Stimulated activated CD4-positive, alpha-beta T cell treated with anti-CD3 and anti-CD28 coated beads, Interleukin-1b, Interleukin-23, amount 100 ng/mL, for 4 hours (primary cell): ENCODE measurements around the gene KRTAP5-9.
"Not testable (repeated sequence)": the region's sequence is repeated elsewhere in the genome, so short reads cannot be mapped to it uniquely, and the experiment has no call there.

Experiments used
- DNase-seq, 2 donors: peaks; one replicate each; pipeline ENCODE4 v3.0.0-alpha.2; 2020; ENCODE audit warnings: low read depth in 2 of 2

The KRTAP5-9 gene

DNA sequence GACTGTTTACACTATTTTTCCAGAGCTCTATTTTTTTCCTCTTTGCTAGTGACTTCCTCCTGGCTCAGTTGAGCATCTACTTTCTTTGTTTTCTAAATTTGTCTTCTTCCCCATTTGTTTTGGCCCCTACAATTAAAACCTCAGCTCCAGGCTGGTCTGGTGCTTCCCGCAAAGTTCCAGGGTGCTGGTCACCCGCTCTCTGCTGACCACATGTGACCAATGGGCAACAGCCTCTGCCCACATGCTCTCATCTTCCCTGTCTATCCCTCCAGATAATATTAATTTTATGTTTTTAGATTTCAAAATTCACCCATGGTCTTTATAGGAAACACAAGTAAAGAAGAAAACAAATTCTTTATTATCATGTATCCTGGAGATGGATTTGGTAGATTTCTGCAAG is 34.7 kb downstream of the KRTAP5-9 start:
- DNase-seq = not testable (repeated sequence)

DNA sequence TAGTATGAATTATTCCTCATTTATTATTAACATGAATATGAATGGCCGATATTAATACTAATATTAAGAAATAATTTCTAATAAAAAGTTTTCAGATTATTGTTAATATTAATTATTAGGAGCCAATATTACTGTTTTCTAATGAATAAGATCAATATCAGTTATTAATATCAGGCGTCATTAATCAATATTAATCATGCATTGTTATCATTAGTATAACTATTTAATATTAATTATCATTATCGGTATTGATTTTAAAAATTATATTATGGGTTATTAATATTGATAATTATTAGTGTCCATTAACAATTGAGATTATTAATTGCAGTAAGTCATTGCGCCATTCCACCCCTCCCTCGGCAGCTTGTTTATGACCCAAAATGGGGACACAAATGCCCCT is 37.5 kb downstream of the KRTAP5-9 start:
- DNase-seq = not testable (repeated sequence)

DNA sequence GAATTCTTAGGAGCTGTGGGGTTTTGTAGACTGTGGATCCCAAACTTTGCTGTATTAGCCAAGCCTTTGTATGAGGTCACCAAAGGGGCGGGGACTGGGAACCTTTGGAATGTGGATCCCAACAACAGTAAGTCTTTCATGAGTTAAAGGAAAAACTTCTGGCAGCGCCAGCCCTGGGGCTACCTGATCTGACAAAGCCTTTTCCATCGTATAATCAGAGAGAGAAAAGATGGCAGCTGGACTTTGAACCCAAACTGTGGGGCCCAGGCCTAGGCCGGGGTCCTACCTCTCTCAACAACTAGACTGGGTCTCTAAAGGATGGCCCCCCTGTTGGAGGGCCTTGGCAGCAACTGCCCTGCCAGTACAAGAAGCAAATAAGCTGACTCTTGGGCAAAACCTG is 40.1 kb downstream of the KRTAP5-9 start:
- DNase-seq = not testable (repeated sequence)

DNA sequence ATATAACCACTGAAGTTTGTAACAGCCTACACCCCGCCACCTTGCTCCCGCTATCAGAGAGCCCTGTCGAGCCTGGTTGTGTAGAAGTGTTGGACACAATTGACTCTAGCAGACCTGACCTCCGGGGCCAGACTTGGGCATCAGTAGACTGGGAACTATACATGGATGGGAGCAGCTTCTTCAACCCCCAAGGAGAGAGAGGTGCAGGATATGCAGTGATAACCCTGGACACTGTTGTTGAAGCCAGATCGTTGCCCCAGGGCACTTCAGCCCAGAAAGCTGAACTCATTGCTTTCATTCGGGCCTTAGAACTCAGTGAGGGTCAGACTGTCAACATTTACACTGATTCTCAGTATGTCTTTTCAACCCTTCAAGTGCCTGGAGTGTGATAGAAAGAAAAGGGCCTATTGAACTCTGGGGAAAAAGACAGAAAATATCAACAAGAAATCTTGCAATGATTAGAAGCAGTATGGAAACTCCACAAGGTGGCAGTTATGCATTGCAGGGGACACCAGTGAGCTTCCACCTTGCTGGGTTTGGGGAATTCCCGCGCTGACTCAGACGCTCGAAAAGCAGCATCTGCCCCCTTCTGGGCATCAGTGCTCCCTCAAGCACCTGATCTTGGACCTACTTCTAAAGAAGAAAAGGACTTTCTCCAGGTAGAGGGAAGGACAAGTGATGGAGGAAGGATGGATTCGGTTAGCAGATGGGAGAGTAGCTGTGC is 40.8 kb downstream of the KRTAP5-9 start:
- DNase-seq = peak; percentile 31 to 55

DNA sequence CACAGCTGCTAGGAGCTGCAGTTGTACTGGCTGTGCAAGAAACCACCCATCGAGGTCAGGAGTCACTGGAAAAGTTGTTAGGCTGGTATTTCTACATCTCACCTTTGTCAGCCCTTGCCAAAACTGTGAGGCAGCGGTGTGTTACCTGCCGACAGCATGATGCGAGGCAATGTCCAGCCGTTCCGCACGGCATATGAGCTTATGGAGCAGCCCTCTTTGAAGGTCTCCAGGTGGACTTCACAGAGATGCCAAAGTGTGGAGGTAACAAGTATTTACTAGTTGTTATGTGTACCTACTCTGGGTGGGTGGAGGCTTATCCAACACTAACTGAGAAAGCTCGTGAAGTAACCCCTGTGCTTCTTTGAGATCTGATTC is 41.3 kb downstream of the KRTAP5-9 start:
- not testable (repeated sequence) for DNase-seq
